Kidney (tissue), 14 donors: ENCODE data around the gene RALBP1. TPM values are rescaled to one million over a fixed set of nuclear protein-coding genes. Genes with fewer than 3 reads are reported as not detected.

ENCODE experiments used
- DNase-seq, 5 donors: peaks; one replicate each; pipeline ENCODE4 v3.0.0-alpha.2; 2013 to 2020
- FAIRE-seq: peaks from 2 replicates; lab custom pipeline; 2012; peaks lifted over from hg19 to GRCh38; lab: Jason Lieb, UNC
- H3K27ac ChIP-seq, 2 donors: one replicate each; pipeline ENCODE4 v1.7.0; 2013; ENCODE audit warnings: low read depth in 2 of 2, low read length in 2 of 2, inconsistent platforms in 1 of 2
- H3K27me3 ChIP-seq: one replicate; pipeline ENCODE4 v1.7.1; 2013; ENCODE audit warnings: low read length, inconsistent platforms; ENCODE audit not compliant: control insufficient read depth, insufficient read depth
- H3K36me3 ChIP-seq, 3 donors: one replicate each; pipeline versions ENCODE4 v1.7.0 to v1.7.1; 2013; ENCODE audit warnings: low read length in 3 of 3, control low read depth in 1 of 3, inconsistent platforms in 1 of 3; ENCODE audit not compliant: insufficient read depth in 3 of 3, control insufficient read depth in 2 of 3
- H3K4me1 ChIP-seq, 3 donors: one replicate each; pipeline versions ENCODE4 v1.7.0 to v1.7.1; 2013; ENCODE audit warnings: low read length in 3 of 3, inconsistent platforms in 1 of 3, low read depth in 1 of 3; ENCODE audit not compliant: control insufficient read depth in 2 of 3, insufficient read depth in 2 of 3
- H3K4me3 ChIP-seq, 3 donors: one replicate each; pipeline versions ENCODE4 v1.7.0 to v1.8.1; 2013; ENCODE audit warnings: low read length in 3 of 3, control low read depth in 1 of 3, inconsistent platforms in 1 of 3
- H3K9ac ChIP-seq, 3 donors: one replicate each; pipeline versions ENCODE4 v1.7.0 to v1.7.1; 2013; ENCODE audit warnings: low read length in 3 of 3, control low read depth in 1 of 3, inconsistent platforms in 1 of 3
- H3K9me3 ChIP-seq, 3 donors: one replicate each; pipeline versions ENCODE4 v1.7.0 to v1.7.1; 2013; ENCODE audit warnings: low read length in 3 of 3, control low read depth in 1 of 3, inconsistent platforms in 1 of 3; ENCODE audit not compliant: control insufficient read depth in 2 of 3, insufficient read depth in 1 of 3
- intact Hi-C: fragments of 100-400 bp; cut with DNase I; formaldehyde crosslinking; loops from one replicate; pipeline ENCODE4 v1.11.1; 2022
- polyA plus RNA-seq: library from polyadenylated mRNA; stranded (reverse); fragments of 350-450 nt; fragmentation: Illumina TruSeq; extraction: RNeasy Lipid Tissue Mini Kit (QIAGEN cat#74804); gene quantifications from one replicate; pipeline ENCODE4 v1.2.3, GENCODE V29; 2014; ENCODE audit warnings: low read depth, low replicate concordance; ENCODE audit not compliant: insufficient read depth
- total RNA-seq: library from RNA; stranded (reverse); fragmentation: NEBNext Ultra II Directional; extraction: Animal tissue kit (Norgen Biotek cat#: 25700); gene quantifications from one replicate; pipeline ENCODE4 v1.2.1, GENCODE V29; 2021
- TF ChIP-seq, protein P1 (sequence below): IDR thresholded peaks from 3 replicates; pipeline ENCODE4 v1.5.1; 2012; ENCODE audit warnings: mild to moderate bottlenecking, moderate library complexity, borderline replicate concordance; ENCODE audit not compliant: insufficient read depth; ENCODE audit errors: extremely low read depth
- donor health status: control.
- donor health status: control.
- donor health status: control.
- donor health status: control.
- donor health status: control.
- donor health status: DM: yes; HTN: yes; CAD: no.
- donor health status: Normal renal cell carcinoma (clear cell type).

Gene RALBP1
- total and polyA plus RNA-seq, 2 donors from 2014 or later: 59.5 to 64.3 TPM

DNA sequence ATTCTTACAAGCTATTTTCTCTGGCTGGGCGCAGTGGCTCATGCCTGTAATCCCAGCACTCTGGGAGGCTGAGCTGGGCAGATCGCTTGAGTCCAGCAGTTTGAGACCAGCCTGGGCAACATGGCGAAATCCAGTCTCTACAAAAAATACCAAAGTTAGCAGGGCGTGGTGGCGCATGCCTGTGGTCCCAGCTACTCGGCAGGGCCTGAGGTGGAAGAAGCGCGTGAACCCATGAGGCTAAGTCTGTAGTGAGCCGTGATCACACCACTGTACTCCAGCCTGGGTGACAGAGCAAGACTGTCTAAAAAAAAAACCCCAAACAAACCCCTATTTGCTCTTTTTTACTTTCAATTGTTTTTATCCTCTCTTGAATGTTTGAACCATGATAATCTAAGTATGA, 102.0 kb downstream of the RALBP1 start:
- Histone ChIP-seq H3K4me3 (no peak overlapping the region), H3K9me3 (no peaks in the 10 kb centered on the region), H3K36me3 (peaks cover 0 to 13% (median 5%) of the 10 kb centered on the region in 3 donors), H3K27me3 (no peaks in the 10 kb centered on the region), H3K4me1 (no peaks in the 10 kb centered on the region), H3K27ac (no peak overlapping the region), H3K9ac (no peak overlapping the region)
- DNase-seq (no peak), FAIRE-seq (no peak)
- TF ChIP-seq, protein P1, sequence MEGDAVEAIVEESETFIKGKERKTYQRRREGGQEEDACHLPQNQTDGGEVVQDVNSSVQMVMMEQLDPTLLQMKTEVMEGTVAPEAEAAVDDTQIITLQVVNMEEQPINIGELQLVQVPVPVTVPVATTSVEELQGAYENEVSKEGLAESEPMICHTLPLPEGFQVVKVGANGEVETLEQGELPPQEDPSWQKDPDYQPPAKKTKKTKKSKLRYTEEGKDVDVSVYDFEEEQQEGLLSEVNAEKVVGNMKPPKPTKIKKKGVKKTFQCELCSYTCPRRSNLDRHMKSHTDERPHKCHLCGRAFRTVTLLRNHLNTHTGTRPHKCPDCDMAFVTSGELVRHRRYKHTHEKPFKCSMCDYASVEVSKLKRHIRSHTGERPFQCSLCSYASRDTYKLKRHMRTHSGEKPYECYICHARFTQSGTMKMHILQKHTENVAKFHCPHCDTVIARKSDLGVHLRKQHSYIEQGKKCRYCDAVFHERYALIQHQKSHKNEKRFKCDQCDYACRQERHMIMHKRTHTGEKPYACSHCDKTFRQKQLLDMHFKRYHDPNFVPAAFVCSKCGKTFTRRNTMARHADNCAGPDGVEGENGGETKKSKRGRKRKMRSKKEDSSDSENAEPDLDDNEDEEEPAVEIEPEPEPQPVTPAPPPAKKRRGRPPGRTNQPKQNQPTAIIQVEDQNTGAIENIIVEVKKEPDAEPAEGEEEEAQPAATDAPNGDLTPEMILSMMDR: no peak
- intact Hi-C loops: no loop called here

DNA sequence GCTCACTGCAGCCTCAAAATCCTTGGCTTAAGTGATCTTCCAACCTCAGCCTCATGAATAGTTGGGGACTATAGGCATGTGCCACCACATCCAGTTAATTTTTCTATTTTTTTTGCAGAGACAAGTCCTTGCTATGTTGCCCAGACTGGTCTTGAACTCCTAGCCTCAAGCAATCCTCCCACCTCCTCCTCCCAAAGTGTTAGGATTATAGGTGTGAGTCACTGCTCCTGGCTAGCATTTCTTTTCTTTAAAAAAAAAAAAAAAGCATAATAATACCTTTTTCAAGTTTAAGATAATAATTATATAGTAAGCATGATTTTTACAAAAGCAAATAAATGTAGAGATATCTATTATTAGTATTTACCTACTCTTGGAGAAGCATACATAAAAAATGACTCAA, 103.0 kb downstream of the RALBP1 start:
- H3K4me3 ChIP-seq: no peak overlapping the region
- FAIRE-seq: no peak
- TF ChIP-seq, protein P1: no peak

DNA sequence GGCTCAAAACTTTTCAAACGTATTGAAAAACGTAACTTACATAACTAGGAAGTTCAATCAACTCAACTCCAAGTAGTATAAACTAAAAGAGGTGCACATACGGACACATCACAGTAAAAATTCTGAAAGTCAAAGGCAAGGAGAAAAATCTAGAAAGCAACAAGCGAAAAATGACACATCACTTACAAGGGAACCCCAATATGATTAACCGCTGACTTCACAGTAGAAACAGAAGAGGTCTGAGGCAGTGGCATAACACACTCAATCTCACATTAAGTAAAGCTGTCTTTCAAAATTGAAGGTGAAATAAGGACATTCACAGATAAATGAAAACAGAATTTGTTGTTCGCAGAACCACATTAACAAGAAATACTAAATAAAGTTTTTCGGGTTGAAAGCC, 106.4 kb downstream of the RALBP1 start:
- no peak overlapping the region for H3K4me3 ChIP-seq
- H3K9ac ChIP-seq: no peak overlapping the region
- peaks cover 0 to 24% (median 2%) of the 10 kb centered on the region in 3 donors for H3K36me3 ChIP-seq
- TF ChIP-seq, protein P1: no peak
- H3K9me3 ChIP-seq: no peaks in the 10 kb centered on the region
- DNase-seq (no peak), FAIRE-seq (no peak)
- H3K27me3 ChIP-seq: no peaks in the 10 kb centered on the region
- no peak overlapping the region for H3K27ac ChIP-seq
- no peaks in the 10 kb centered on the region for H3K4me1 ChIP-seq
- intact Hi-C loops: no loop called here

More for the DNA sequence above, 103.0 kb downstream of the RALBP1 start:
- Histone ChIP-seq H3K4me1 (no peaks in the 10 kb centered on the region), H3K9ac (no peak overlapping the region), H3K27me3 (no peaks in the 10 kb centered on the region), H3K27ac (no peak overlapping the region), H3K36me3 (peaks cover 0 to 16% (median 4%) of the 10 kb centered on the region in 3 donors), H3K9me3 (no peaks in the 10 kb centered on the region)
- intact Hi-C loops: no loop called here
- DNase-seq: no peak

DNA sequence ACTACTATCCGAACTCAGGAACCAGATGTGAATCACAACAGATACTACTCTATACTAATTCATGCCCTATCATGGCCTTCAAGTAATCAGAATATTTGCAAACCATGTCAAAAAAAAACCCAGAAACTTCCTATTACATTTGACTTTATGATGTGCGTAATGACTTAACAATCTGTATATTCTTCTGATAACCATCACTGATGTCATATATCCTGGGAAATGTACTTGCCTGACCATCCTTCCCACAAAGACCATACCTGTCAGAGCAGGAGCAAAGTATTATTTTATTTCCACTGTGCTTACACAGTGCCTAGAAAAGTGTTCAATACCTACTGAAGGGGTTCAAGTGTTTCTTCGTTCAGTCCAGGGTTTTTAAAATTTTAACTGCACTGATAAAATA, 111.5 kb downstream of the RALBP1 start:
- intact Hi-C loops: no loop called here
- Histone ChIP-seq H3K27me3 (no peaks in the 10 kb centered on the region), H3K9ac (no peak overlapping the region), H3K4me3 (no peak overlapping the region), H3K36me3 (peaks cover 7 to 26% (median 14%) of the 10 kb centered on the region in 3 donors), H3K9me3 (no peaks in the 10 kb centered on the region), H3K27ac (no peak overlapping the region), H3K4me1 (no peaks in the 10 kb centered on the region)
- DNase-seq (no peak), FAIRE-seq (no peak)
- TF ChIP-seq, protein P1: no peak
